ENCODE data around the gene NUB1. TPM values are rescaled to one million over a fixed set of nuclear protein-coding genes. Genes with fewer than 3 reads are reported as not detected.
A peak's percentile ranks its signal among the peaks of the same experiment; 100 is the strongest.

Gene NUB1
- total RNA-seq, 1 donor, result 50.7 TPM

GRCh38 chr7:151378496-151379192 is 37.0 kb downstream of the NUB1 start:
- H3K9me3 ChIP-seq (ENCODE audit: low read depth, low read length), result no peaks in the 10 kb centered on the region
- TF ChIP-seq, protein P1, sequence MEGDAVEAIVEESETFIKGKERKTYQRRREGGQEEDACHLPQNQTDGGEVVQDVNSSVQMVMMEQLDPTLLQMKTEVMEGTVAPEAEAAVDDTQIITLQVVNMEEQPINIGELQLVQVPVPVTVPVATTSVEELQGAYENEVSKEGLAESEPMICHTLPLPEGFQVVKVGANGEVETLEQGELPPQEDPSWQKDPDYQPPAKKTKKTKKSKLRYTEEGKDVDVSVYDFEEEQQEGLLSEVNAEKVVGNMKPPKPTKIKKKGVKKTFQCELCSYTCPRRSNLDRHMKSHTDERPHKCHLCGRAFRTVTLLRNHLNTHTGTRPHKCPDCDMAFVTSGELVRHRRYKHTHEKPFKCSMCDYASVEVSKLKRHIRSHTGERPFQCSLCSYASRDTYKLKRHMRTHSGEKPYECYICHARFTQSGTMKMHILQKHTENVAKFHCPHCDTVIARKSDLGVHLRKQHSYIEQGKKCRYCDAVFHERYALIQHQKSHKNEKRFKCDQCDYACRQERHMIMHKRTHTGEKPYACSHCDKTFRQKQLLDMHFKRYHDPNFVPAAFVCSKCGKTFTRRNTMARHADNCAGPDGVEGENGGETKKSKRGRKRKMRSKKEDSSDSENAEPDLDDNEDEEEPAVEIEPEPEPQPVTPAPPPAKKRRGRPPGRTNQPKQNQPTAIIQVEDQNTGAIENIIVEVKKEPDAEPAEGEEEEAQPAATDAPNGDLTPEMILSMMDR (IDR thresholded peaks at IDR 0.05; ENCODE audit: extremely low read depth, low read depth, low read length), result no peak
- H4K20me1 ChIP-seq (ENCODE audit: insufficient read depth, low read length), result no peaks in the 10 kb centered on the region
- no peak overlapping the region for H2AFZ ChIP-seq (ENCODE audit: low read length)
- DNase-seq (ENCODE audit: insufficient read length, low spot score, missing footprints), result peak; percentile 44
- no peak overlapping the region for H3K27ac ChIP-seq (ENCODE audit: low read depth, low read length)
- H3K36me3 ChIP-seq (ENCODE audit: insufficient read depth, low read length), result peaks cover 15% of the 10 kb centered on the region
- no peak overlapping the region for H3K4me3 ChIP-seq (ENCODE audit: insufficient read depth, low read length)
- H3K4me2 ChIP-seq (ENCODE audit: insufficient read depth, low read length), result no peak overlapping the region
- no peaks in the 10 kb centered on the region for H3K4me1 ChIP-seq (ENCODE audit: insufficient read depth, low read length)
- peaks cover 10% of the 10 kb centered on the region for H3K27me3 ChIP-seq (ENCODE audit: insufficient read depth, low read length)
- no peaks in the 10 kb centered on the region for H3K79me2 ChIP-seq (ENCODE audit: insufficient read depth, low read length)

DNA sequence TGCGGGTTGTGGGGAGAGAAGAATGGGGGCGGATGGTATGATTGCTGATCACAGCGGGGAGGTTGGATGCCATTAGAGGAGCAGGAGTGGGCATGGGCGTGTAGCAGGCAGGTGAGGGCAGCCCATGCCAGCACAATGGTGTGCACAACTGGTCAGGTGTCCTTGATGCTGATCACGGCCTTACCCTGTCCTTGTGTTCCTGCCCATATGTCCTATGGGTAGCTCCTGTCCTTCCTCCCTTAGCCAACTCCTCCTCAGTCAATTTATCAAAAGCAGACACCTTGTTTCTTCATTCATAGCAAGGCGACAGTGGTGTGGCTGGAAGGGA is 37.5 kb downstream of the NUB1 start:
- Histone ChIP-seq H3K79me2 (ENCODE audit: insufficient read depth, low read length) (no peaks in the 10 kb centered on the region), H3K36me3 (ENCODE audit: insufficient read depth, low read length) (peaks cover 14% of the 10 kb centered on the region), H3K4me3 (ENCODE audit: insufficient read depth, low read length) (no peak overlapping the region), H4K20me1 (ENCODE audit: insufficient read depth, low read length) (no peaks in the 10 kb centered on the region), H3K4me2 (ENCODE audit: insufficient read depth, low read length) (no peak overlapping the region), H3K9me3 (ENCODE audit: low read depth, low read length) (no peaks in the 10 kb centered on the region), H3K4me1 (ENCODE audit: insufficient read depth, low read length) (no peaks in the 10 kb centered on the region), H3K27me3 (ENCODE audit: insufficient read depth, low read length) (peaks cover 10% of the 10 kb centered on the region), H3K27ac (ENCODE audit: low read depth, low read length) (no peak overlapping the region), H2AFZ (ENCODE audit: low read length) (no peak overlapping the region)
- peak; percentile 69 for DNase-seq (ENCODE audit: insufficient read length, low spot score, missing footprints)
- TF ChIP-seq, protein P1 (IDR thresholded peaks at IDR 0.05; ENCODE audit: extremely low read depth, low read depth, low read length), result no peak

DNA sequence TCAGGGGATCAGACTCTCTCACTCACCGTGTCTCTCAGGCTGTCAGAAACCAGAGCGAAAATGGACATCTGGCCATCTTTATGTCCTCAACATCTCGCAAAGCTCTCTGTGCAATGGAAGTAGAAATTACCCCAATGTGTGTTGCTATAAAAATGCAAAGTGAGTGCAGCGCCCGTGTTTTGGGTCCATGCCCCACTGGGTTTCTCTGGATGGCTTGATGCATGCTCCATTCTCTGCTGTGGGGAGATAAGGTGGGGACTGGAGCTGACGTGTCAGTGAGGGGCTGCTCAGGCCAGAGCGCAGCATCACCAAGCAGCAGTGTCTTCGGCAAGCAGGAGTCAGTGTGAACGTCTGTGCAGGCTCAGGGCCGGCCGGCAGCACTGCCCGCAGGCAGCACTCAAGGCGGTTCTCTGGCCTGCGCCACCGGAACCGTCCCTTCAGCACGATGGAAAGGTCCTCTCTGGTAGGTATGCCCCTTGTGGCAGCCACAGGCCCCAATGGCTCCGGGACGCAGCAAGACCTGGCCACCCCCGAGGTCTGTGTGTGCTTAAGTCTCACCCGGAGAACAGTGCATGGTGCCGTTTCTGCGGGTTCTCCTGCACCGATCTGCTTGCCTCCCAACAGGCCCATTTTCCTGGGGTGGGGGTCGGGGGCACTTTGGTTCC is 38.1 kb downstream of the NUB1 start:
- TF ChIP-seq, protein P1 (IDR thresholded peaks at IDR 0.05; ENCODE audit: extremely low read depth, low read depth, low read length), result no peak
- peak; percentile 87 for DNase-seq (ENCODE audit: insufficient read length, low spot score, missing footprints)
- Histone ChIP-seq H3K4me2 (ENCODE audit: insufficient read depth, low read length) (no peak overlapping the region), H3K27me3 (ENCODE audit: insufficient read depth, low read length) (peaks cover 12% of the 10 kb centered on the region), H4K20me1 (ENCODE audit: insufficient read depth, low read length) (no peaks in the 10 kb centered on the region), H3K79me2 (ENCODE audit: insufficient read depth, low read length) (no peaks in the 10 kb centered on the region), H3K36me3 (ENCODE audit: insufficient read depth, low read length) (peaks cover 10% of the 10 kb centered on the region), H3K4me1 (ENCODE audit: insufficient read depth, low read length) (no peaks in the 10 kb centered on the region), H3K9me3 (ENCODE audit: low read depth, low read length) (no peaks in the 10 kb centered on the region), H3K4me3 (ENCODE audit: insufficient read depth, low read length) (no peak overlapping the region), H2AFZ (ENCODE audit: low read length) (no peak overlapping the region), H3K27ac (ENCODE audit: low read depth, low read length) (no peak overlapping the region)
